Breast epithelium (tissue), 4 donors: ENCODE data around the gene LCAT. TPM values are rescaled to one million over a fixed set of nuclear protein-coding genes. Genes with fewer than 3 reads are reported as not detected.
"Not testable (repeated sequence)": the region's sequence is repeated elsewhere in the genome, so short reads cannot be mapped to it uniquely, and the experiment has no call there.

Experiments used
- DNase-seq, 2 donors: peaks; one replicate each; pipeline ENCODE4 v3.0.0-alpha.2; 2019; ENCODE audit warnings: low spot score in 2 of 2
- H3K27ac ChIP-seq, 2 donors: fragments of 200-600 bp; sonication (generic) in 1 of 2; one replicate each; pipeline ENCODE4 v1.5.1; 2016 to 2019; ENCODE audit warnings: mild to moderate bottlenecking in 1 of 2
- H3K27me3 ChIP-seq, 2 donors: fragments of 200-600 bp; sonication (generic) in 1 of 2; one replicate each; pipeline versions ENCODE4 v1.5.1 to v1.6.0; 2017 to 2019; ENCODE audit warnings: control low read depth in 1 of 2, mild to moderate bottlenecking in 1 of 2
- H3K36me3 ChIP-seq: fragments of 200-600 bp; one replicate; pipeline ENCODE4 v1.5.1; 2019
- H3K4me1 ChIP-seq, 2 donors: fragments of 200-600 bp; sonication (generic); one replicate each; pipeline ENCODE4 v1.5.1; 2016 to 2019; ENCODE audit warnings: control low read depth in 1 of 2
- H3K4me3 ChIP-seq, 3 donors: fragments of 200-600 bp; sonication (generic); 1 replicate in 2 of 3; 2 replicates in 1 of 3; pipeline ENCODE4 v1.5.1; 2016 to 2019; ENCODE audit warnings: mild to moderate bottlenecking in 3 of 3, moderate library complexity in 2 of 3
- H3K9me3 ChIP-seq, 2 donors: fragments of 200-600 bp; sonication (generic) in 1 of 2; one replicate each; pipeline ENCODE4 v1.5.1; 2016 to 2019; ENCODE audit warnings: control low read depth in 1 of 2
- POLR2A ChIP-seq: fragments of 450-650 bp; IDR thresholded peaks from one replicate; pipeline ENCODE4 v1.6.1; 2016; ENCODE audit warnings: antibody characterized with exemption, mild to moderate bottlenecking, moderate library complexity
- POLR2AphosphoS5 ChIP-seq, 3 donors: sonication (generic); formaldehyde crosslinking; IDR thresholded peaks; one replicate each; pipeline ENCODE4 v1.6.1; 2017; ENCODE audit warnings: antibody characterized with exemption in 3 of 3
- intact Hi-C: fragments of 100-400 bp; cut with DNase I; formaldehyde crosslinking; loops from one replicate; pipeline ENCODE4 v1.15.1; 2023; ENCODE audit warnings: low total_unique reads
- total RNA-seq, 3 donors: library from RNA; depleted of rRNA; stranded (reverse); fragments of >200 nt; gene quantifications; one replicate each; pipeline ENCODE4 v1.1.0, GENCODE V29; 2016
- TF ChIP-seq, protein P1 (sequence below), 3 donors: fragments of 450-650 bp; IDR thresholded peaks; one replicate each; pipeline ENCODE4 v1.5.1; 2016 to 2017; ENCODE audit warnings: antibody characterized with exemption in 3 of 3, mild to moderate bottlenecking in 3 of 3, moderate library complexity in 3 of 3

LCAT gene
- total RNA-seq, 3 donors from 2014 or later = 11.8 to 18.6 (median 15.4) TPM

GRCh38 chr16:67976205-67976604, 32.3 kb upstream of the LCAT start:
- Histone ChIP-seq H3K4me1 (no peaks in the 10 kb centered on the region), H3K36me3 (no peaks in the 10 kb centered on the region), H3K4me3 (no peak overlapping the region), H3K27me3 (no peaks in the 10 kb centered on the region), H3K9me3 (no peaks in the 10 kb centered on the region), H3K27ac (no peak overlapping the region)
- no peak for TF ChIP-seq POLR2A
- TF ChIP-seq, protein P1, sequence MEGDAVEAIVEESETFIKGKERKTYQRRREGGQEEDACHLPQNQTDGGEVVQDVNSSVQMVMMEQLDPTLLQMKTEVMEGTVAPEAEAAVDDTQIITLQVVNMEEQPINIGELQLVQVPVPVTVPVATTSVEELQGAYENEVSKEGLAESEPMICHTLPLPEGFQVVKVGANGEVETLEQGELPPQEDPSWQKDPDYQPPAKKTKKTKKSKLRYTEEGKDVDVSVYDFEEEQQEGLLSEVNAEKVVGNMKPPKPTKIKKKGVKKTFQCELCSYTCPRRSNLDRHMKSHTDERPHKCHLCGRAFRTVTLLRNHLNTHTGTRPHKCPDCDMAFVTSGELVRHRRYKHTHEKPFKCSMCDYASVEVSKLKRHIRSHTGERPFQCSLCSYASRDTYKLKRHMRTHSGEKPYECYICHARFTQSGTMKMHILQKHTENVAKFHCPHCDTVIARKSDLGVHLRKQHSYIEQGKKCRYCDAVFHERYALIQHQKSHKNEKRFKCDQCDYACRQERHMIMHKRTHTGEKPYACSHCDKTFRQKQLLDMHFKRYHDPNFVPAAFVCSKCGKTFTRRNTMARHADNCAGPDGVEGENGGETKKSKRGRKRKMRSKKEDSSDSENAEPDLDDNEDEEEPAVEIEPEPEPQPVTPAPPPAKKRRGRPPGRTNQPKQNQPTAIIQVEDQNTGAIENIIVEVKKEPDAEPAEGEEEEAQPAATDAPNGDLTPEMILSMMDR (IDR thresholded peaks at IDR 0.05) = no peak
- no peak for TF ChIP-seq POLR2AphosphoS5 (IDR thresholded peaks at IDR 0.05)
- DNase-seq = no peak
- intact Hi-C loops = loop anchor here (5.0 kb wide), 1 partner anchor 61 kb away; no protein-coding TSS in a partner anchor

GRCh38 chr16:67975321-67976105, 31.6 kb upstream of the LCAT start:
- no peak for DNase-seq
- intact Hi-C loops = loop anchor here (5.0 kb wide), 1 partner anchor 62 kb away; no protein-coding TSS in a partner anchor
- Histone ChIP-seq H3K27me3 (no peaks in the 10 kb centered on the region), H3K9me3 (no peaks in the 10 kb centered on the region), H3K27ac (no peak overlapping the region), H3K4me3 (no peak overlapping the region), H3K36me3 (no peaks in the 10 kb centered on the region), H3K4me1 (no peaks in the 10 kb centered on the region)
- TF ChIP-seq POLR2A (no peak), POLR2AphosphoS5 (IDR thresholded peaks at IDR 0.05) (no peak)
- TF ChIP-seq, protein P1 (IDR thresholded peaks at IDR 0.05) = no peak

DNA sequence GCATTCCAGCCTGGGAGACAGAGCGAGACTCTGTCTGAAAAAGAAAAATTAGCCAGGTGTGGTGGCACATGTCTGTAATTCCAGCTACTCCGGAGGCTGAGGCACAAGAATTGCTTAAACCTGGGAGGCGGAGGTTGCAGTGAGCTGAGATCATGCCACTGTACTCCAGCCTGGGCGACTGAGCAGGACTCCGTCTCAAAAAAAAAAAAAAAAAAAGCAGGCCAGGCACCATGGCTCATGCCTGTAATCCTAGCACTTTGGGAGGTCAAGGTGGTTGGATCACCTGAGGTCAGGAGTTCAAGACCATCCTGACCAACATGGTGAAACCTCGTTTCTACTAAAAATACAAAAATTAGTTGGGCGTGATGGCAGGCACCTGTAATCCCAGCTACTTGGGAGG, 28.4 kb upstream of the LCAT start:
- H3K27ac ChIP-seq, H3K9me3 ChIP-seq, intact Hi-C loops, H3K36me3 ChIP-seq, H3K4me3 ChIP-seq, H3K27me3 ChIP-seq, H3K4me1 ChIP-seq, DNase-seq: not testable (repeated sequence)

GRCh38 chr16:67971111-67971510, 27.2 kb upstream of the LCAT start:
- no peaks in the 10 kb centered on the region for H3K27me3 ChIP-seq
- intact Hi-C loops = no loop called here

DNA sequence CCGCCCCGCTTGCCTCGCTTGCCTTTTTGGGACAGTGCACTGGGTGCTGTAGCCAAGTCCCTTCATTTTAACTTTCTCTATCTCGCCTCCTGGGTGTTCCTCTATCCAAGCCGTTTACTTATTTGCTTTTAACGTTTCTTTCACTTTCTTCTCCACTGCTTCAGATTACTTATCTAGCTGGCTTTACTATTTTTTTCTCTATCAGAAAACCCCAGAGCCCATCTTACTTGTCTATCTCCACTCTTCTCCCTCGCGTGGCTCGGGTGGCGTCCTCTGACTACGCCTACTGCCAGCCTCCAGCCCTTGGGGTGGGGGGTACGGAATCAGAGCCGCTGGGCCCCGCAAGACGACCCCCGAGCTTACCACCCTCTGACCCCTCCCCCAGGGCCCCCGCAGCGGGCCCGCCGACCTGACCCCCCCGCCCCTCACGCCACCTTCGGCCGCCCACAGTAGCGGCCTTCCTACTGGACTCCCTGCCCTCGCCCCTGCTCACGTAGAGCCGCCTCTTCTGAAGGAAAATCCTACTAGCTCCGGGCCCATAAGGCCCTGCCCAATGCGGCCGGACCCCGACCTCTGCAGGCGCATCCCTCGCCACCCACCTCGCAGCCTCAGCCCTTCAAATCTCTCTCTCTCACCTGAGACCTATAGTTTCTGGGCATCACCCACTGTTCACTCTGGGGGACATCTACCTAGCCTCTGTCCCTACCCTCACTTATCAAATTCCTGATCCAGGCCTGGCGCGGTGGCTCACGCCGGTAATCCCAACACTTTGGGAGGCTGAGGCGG, 25.5 kb upstream of the LCAT start:
- intact Hi-C loops = no loop called here
- H3K27ac ChIP-seq = peak overlapping the region; percentile 92 to 98
- TF ChIP-seq, protein P1 (IDR thresholded peaks at IDR 0.05) = no peak
- TF ChIP-seq POLR2AphosphoS5 (IDR thresholded peaks at IDR 0.05) = no peak
- TF ChIP-seq POLR2A = no peak
- H3K36me3 ChIP-seq = no peaks in the 10 kb centered on the region
- no peaks in the 10 kb centered on the region for H3K27me3 ChIP-seq
- no peak for DNase-seq
- H3K4me3 ChIP-seq = peak overlapping the region; percentile 84 to 96 (median 89)
- no peaks in the 10 kb centered on the region for H3K9me3 ChIP-seq
- peaks cover 0 to 10% of the 10 kb centered on the region in 2 donors for H3K4me1 ChIP-seq

More at GRCh38 chr16:67971111-67971510, 27.2 kb upstream of the LCAT start:
- no peak for DNase-seq
- Histone ChIP-seq H3K4me1 (peaks cover 0 to 7% of the 10 kb centered on the region in 2 donors), H3K9me3 (no peaks in the 10 kb centered on the region), H3K4me3 (no peak overlapping the region), H3K36me3 (no peaks in the 10 kb centered on the region), H3K27ac (no peak overlapping the region)
- TF ChIP-seq, protein P1 (IDR thresholded peaks at IDR 0.05) = no peak
- TF ChIP-seq POLR2AphosphoS5 (IDR thresholded peaks at IDR 0.05) (no peak), POLR2A (no peak)
